Endometrium (tissue), 2 donors: ENCODE data around the gene AEN.

ENCODE experiments used
- FAIRE-seq: peaks from 2 replicates; lab custom pipeline; 2012; peaks lifted over from hg19 to GRCh38; lab: Jason Lieb, UNC
- donor health status: control.
- donor health status: control.

The AEN gene

DNA sequence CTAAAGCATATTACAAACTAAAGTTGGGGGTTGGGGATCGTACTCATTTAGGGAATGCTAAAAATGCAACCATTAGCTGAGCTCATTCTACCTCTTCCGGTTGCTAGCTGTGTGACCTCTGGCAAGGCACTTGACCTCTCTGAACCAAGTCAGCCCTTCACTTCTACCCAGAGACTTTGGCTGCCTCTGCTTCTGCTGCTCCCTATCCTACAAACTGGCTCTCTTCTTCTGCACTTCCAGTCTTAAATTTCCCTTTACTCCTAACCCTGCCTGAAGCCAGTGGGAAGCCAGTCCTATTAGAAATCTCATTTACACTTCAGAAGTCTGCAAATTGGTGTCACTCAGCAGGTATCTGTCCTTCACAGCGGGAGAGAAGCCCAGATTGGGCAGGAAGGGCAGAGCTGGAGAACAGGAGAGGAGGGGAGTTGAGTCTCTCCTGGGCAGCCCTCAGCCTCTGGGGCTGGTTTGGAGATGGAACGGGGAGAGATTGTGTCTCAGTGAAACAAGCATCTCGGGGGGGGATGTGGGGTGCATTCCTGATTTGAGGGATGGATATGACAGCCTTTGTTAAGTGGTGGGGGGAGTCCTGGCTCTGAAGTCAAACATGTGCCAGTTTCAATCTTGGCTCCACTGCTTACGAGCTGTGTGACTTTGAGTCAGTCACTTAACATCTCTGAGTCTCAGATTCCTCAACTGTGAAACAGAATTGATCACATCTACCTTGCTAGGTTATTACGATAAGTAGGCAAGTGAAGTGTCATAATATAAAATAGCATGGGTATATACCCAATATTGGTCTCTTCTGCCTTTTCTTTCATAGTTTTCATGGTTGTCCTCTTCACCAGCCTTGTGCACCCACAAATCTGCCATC, 7.8 kb upstream of the AEN start:
- no peak for FAIRE-seq

DNA sequence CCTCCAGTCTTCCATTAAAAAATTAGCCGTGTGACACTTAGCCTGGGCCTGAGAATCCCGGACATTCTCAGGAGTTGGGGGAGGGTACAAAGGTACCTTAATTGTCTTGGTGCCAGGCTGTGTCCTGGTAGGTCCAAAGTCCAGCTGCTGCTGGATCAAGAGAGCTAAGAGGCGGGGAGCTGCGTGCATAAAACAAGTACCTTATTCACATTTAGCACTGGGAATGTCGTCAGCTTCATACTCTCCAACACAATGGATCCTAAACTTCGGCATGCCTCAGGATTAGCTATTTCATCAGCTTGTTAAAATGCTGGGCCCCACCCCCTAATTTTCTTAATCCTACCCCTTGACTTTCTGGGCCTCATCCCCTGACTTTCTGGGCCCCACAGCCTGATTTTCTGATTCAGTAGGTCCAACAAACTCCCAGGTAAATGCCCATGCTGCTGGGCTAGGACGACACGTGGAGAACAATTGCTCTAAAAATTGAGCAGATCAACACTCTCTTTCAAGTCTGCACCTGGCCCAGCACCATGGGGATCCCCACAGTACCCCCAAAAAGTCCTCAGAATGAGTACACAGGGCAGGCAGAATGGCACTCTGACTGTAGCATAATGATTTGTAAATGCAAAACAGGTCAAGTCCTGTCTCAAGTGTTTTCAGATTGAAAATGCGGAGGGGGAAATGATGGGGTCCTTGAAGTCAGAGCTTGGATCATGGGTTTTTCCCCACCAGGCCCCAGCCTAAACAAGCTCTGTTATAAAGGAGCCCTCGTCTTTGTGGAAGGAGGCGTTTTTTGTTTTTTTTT, 5.6 kb upstream of the AEN start:
- no peak for FAIRE-seq

DNA sequence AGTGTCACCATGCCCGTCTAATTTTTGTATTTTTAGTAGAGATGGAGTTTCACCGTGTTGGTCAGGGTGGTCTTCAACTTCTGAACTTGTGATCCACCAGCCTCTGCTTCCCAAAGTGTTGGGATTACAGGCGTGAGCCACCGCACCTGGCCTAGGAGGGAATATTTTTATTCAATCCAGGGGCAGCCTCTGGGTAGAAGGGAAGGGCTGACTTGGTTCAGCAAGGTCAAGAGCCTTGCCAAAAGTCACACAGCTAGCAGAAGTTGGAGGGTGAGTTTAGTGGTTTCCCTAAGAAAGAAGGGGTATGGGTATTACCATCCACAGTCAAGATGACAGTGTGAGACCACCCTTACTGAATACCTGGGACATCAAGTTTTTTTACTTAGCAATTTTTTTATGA, 4.9 kb upstream of the AEN start:
- no peak for FAIRE-seq

- FAIRE-seq, result no peak
These were observed 4.0 kb upstream of the AEN start for GRCh38 chr15:88617031-88617722.

GRCh38 chr15:88617790-88618189, 3.4 kb upstream of the AEN start:
- FAIRE-seq, result no peak

GRCh38 chr15:88618686-88619085, 2.5 kb upstream of the AEN start:
- FAIRE-seq, result no peak

DNA sequence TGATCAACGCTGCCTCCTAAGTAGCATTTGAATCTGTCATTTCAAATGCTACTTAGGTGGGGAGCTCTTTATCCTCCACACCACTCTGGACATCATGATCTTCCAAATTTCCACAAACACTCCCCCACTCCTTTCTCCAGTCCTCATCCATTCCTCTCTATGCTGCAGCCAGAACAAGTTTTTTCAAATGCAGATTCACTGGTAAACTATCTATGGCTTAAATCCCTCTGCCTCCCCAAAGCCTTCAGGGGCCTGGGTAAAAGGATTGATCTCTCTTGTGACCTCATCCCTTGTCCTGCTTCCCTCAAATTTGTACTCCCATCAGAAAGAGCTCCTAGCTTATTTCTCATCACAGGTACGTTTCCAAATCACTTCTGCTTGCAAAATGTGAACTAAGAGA, 1.3 kb upstream of the AEN start:
- FAIRE-seq, result no peak

DNA sequence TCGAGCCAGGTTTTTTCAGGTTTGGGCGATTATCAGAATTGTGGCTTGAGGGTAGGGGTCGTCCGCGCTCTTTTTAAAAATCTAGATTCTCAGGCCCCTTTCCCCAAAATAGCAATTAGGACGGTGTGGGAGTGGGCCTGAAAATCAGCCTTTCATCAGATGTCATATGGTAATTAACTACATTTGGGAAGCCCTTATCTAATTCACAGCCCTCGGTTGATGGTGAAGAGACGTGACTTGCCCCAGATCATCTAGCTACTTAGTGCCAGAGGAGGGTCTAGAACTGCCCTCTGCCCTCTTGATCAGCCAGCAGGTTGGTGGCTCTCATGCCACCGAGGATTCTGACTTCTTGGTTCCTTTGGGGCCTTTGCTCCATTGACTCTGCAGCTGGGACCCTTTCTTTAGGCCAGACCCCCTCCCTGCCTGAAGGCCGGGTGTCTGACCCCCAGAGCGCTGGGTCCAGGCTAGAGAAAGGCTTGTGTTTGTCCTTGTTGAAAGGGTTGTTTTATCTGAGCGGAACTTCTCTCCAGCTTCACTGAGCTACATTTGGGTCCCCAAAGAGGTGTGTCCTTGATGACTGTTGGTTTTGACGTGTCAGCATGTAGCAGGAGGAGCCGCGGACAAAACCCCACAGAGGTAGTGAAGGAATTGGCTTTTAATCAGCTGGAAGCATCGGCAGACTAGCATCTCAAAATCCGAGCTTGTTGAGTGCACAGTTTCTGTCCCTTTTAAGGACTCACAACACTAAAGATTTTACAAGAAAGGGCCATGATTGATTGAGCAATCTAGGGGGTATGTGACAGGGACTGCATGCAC, 857 bp downstream of the AEN start:
- FAIRE-seq, result no peak

GRCh38 chr15:88622605-88622975, 1.4 kb downstream of the AEN start:
- no peak for FAIRE-seq

- no peak for FAIRE-seq
These were observed 1.9 kb downstream of the AEN start for GRCh38 chr15:88623061-88623460.

GRCh38 chr15:88623632-88624031, 2.5 kb downstream of the AEN start:
- FAIRE-seq, result no peak

DNA sequence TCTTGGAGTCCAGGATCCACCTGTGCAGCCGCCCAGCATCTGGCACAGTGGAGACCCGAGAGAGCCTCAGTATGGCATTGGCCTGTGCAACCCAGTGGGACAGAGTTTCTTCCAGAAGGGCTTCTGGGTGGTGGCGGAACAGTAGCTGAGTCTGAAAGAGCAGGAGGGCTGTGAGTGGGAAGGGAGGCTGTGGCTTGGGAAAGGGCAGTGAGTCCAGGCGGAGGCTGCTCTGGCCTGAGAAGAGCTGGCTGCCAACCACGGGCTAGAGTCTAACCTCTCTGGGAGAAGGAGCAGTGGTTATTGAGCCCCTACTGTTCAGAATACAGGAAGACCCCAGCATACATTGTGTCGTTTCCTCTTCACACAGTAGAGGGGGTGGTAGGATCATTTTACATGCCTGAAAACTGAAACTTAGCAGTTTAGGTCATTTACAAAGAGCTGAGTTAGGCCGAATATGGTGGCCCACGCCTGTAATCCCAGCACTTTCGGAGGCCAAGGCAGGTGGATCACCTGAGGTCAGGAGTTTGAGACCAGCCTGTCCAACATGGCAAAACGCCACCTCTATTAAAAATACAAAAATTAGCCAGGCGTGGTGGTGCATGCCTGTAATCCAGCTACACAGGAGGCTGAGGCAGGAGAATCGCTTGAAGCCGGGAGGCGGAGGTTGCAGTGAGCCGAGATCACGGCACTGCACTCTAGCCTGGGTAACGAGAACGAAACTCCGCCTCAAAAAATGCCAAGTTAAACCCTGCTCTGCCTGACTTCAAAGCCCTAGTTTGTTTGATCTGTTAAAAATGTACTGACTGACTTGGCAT, 3.2 kb downstream of the AEN start:
- no peak for FAIRE-seq

- no peak for FAIRE-seq
These were observed 3.9 kb downstream of the AEN start for GRCh38 chr15:88624971-88625490.

- FAIRE-seq, result no peak
These were observed 5.0 kb downstream of the AEN start for GRCh38 chr15:88625943-88626741.

DNA sequence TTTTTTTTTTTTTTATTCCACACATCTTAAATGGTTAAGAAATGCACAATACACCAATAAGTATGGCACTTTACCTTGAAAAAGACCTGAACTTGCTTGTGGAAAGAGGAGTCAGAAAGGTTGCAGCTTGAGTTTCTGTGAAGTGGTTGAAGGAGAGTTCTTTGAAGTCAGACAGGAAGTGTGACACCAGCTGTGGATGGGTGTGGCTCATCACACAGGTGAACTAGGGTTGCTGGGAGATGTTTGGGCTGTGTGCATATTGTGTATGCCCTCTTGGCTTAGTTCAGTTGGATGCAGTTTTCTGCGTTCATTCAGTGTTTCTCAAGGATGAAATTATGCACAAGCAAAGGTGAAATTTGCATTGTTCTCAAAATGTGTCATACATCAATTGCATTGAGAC, 6.3 kb downstream of the AEN start:
- no peak for FAIRE-seq

DNA sequence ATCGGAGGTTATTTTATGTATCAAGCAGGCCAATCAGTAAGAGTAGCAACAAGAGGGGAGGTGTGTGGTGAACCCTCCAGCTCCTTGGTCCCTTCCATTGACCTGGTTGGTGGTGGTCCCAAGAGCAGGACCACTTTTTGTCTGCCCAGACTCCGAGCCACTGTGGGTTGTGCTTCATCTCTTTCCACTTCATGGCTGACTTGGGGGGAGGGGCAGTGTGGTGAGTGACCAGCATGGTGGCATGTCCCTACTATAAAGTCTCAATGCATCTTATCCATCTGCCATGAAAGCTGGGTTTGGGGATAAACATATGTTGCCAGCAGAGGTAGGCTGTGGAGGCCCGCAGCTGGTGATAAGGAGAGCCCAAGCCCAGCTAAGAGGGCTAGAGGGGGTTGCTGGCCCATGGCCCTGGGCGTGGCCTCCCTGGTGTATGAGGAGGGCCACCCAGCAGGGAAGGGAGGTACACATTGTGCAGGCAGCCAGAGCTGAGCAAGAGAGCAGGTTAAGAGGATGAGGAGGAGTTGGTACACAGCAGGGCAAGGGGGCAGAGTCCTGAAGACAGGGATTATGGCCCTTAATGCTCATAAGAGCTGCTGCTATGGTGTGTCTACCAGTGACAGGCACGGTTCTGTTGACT, 7.0 kb downstream of the AEN start:
- FAIRE-seq, result no peak

- FAIRE-seq, result no peak
These were observed 7.9 kb downstream of the AEN start for GRCh38 chr15:88629071-88629470.

- no peak for FAIRE-seq
These were observed 9.1 kb downstream of the AEN start for GRCh38 chr15:88630141-88630721.

- FAIRE-seq, result no peak
These were observed 9.8 kb downstream of the AEN start for GRCh38 chr15:88630798-88631463.
